ENCODE data around the gene SDSL.

- TF ChIP-seq, protein P1, sequence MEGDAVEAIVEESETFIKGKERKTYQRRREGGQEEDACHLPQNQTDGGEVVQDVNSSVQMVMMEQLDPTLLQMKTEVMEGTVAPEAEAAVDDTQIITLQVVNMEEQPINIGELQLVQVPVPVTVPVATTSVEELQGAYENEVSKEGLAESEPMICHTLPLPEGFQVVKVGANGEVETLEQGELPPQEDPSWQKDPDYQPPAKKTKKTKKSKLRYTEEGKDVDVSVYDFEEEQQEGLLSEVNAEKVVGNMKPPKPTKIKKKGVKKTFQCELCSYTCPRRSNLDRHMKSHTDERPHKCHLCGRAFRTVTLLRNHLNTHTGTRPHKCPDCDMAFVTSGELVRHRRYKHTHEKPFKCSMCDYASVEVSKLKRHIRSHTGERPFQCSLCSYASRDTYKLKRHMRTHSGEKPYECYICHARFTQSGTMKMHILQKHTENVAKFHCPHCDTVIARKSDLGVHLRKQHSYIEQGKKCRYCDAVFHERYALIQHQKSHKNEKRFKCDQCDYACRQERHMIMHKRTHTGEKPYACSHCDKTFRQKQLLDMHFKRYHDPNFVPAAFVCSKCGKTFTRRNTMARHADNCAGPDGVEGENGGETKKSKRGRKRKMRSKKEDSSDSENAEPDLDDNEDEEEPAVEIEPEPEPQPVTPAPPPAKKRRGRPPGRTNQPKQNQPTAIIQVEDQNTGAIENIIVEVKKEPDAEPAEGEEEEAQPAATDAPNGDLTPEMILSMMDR (conservative IDR thresholded peaks at IDR 0.05; ENCODE audit: low read depth in 2 of 2): no peak
- TF ChIP-seq, protein P2, sequence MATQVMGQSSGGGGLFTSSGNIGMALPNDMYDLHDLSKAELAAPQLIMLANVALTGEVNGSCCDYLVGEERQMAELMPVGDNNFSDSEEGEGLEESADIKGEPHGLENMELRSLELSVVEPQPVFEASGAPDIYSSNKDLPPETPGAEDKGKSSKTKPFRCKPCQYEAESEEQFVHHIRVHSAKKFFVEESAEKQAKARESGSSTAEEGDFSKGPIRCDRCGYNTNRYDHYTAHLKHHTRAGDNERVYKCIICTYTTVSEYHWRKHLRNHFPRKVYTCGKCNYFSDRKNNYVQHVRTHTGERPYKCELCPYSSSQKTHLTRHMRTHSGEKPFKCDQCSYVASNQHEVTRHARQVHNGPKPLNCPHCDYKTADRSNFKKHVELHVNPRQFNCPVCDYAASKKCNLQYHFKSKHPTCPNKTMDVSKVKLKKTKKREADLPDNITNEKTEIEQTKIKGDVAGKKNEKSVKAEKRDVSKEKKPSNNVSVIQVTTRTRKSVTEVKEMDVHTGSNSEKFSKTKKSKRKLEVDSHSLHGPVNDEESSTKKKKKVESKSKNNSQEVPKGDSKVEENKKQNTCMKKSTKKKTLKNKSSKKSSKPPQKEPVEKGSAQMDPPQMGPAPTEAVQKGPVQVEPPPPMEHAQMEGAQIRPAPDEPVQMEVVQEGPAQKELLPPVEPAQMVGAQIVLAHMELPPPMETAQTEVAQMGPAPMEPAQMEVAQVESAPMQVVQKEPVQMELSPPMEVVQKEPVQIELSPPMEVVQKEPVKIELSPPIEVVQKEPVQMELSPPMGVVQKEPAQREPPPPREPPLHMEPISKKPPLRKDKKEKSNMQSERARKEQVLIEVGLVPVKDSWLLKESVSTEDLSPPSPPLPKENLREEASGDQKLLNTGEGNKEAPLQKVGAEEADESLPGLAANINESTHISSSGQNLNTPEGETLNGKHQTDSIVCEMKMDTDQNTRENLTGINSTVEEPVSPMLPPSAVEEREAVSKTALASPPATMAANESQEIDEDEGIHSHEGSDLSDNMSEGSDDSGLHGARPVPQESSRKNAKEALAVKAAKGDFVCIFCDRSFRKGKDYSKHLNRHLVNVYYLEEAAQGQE (IDR thresholded peaks at IDR 0.05; ENCODE audit: unreplicated experiment): no peak
Measured at GRCh38 chr12:113432986-113433385, 10.8 kb downstream of the SDSL start.

All from GM23338 (cell line).